Naive thymus-derived CD8-positive, alpha-beta T cell (primary cell): ENCODE results near the gene IMMP2L. TPM values are rescaled to one million over a fixed set of nuclear protein-coding genes. Genes with fewer than 3 reads are reported as not detected.
A peak's percentile ranks its signal among the peaks of the same experiment; 100 is the strongest.

ENCODE experiments used
- ATAC-seq, 2 donors: fragments of 150-1000 bp; cut with Tn5 transposase in 1 of 2; sonication (Bioruptor Pico), chemical (Tn5 transposase) in 1 of 2; 1 replicate in 1 of 2; 2 replicates in 1 of 2; pipeline ENCODE4 v1.10.0; 2021; ENCODE audit warnings: mild to moderate bottlenecking in 2 of 2, moderate library complexity in 2 of 2
- POLR2A ChIA-PET: fragments of 350-600 bp; sonication (Branson Sonifier 250); formaldehyde crosslinking; loops from one replicate; lab custom pipeline; 2021; ENCODE audit warnings: antibody characterized with exemption; lab: Charles Lee
- DNase-seq, 10 donors: peaks; one replicate each; pipeline versions ENCODE4 v3.0.0 to v3.0.0-alpha.2; 2020 to 2022
- H3K27ac Mint-ChIP-seq, 10 donors: one replicate each; pipeline ENCODE4 v1.8.0; 2020 to 2022; ENCODE audit warnings: mild to moderate bottlenecking in 10 of 10, mixed read lengths in 10 of 10, moderate library complexity in 4 of 10, inconsistent platforms in 1 of 10
- H3K27me3 Mint-ChIP-seq, 5 donors: one replicate each; pipeline ENCODE4 v1.8.0; 2021 to 2022; ENCODE audit warnings: mixed read lengths in 5 of 5
- H3K36me3 Mint-ChIP-seq, 3 donors: one replicate each; pipeline ENCODE4 v1.8.0; 2020 to 2022; ENCODE audit warnings: mixed read lengths in 3 of 3, mild to moderate bottlenecking in 2 of 3, inconsistent platforms in 1 of 3
- H3K4me1 Mint-ChIP-seq, 4 donors: one replicate each; pipeline ENCODE4 v1.8.0; 2021 to 2022; ENCODE audit warnings: mixed read lengths in 4 of 4
- H3K4me3 Mint-ChIP-seq, 10 donors: one replicate each; pipeline ENCODE4 v1.8.0; 2020 to 2022; ENCODE audit warnings: mild to moderate bottlenecking in 10 of 10, mixed read lengths in 10 of 10, moderate library complexity in 6 of 10, inconsistent platforms in 1 of 10
- H3K9me3 Mint-ChIP-seq, 9 donors: one replicate each; pipeline ENCODE4 v1.8.0; 2020 to 2022; ENCODE audit warnings: mixed read lengths in 9 of 9, mild to moderate bottlenecking in 3 of 9, inconsistent platforms in 1 of 9, moderate library complexity in 1 of 9
- polyA plus RNA-seq, 3 donors: library from polyadenylated mRNA; unstranded; fragments of 300-500 nt; fragmentation: Illumina TruSeq; gene quantifications; one replicate each; pipeline ENCODE4 v1.2.3, GENCODE V29; 2021
- total RNA-seq, 8 experiments: library from RNA in 2 of 8; stranded (reverse) in 2 of 8; gene quantifications; one replicate each; pipeline ENCODE4 v1.2.3 and lab custom pipeline; 2021 to 2026

The IMMP2L gene
- total and polyA plus RNA-seq, 5 experiments from 2014 or later = 17.1 to 29.1 (median 19.6) TPM

DNA sequence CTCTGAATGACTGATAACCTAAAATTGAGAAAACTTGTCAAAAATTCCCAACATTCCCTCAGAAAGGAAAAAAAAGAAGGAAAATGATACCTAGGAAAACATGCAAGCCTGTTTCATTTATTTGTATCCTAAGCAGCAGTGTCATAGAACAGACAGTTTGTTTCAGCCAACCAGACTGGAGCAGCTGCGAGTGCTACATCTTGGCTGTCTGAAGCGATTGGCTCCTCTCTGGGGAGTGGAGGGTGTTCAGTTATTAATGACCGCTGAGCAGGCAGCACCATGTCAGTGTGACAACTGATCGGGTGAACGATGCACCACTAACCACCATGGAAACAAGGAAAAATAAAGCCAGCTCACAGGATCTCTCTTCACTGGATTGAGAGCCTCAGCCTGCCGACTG is 471.4 kb downstream of the IMMP2L start, which contains the start of gene LRRN3:
Gene LRRN3 (plus strand): TSS at position 282 of the 400 bp plus-strand sequence. CDS start 31,646 bp downstream, outside the sequence.
- Mint-ChIP-seq H3K4me1 (peaks cover 17 to 44% (median 39%) of the 10 kb centered on the region in 4 donors), H3K36me3 (peaks cover 5 to 26% (median 16%) of the 10 kb centered on the region in 3 donors), H3K27ac (peak within 1 kb of the TSS; percentile 85 to 98 (median 96)), H3K27me3 (no peaks in the 10 kb centered on the region), H3K9me3 (no peaks in the 10 kb centered on the region), H3K4me3 (peak within 1 kb of the TSS; percentile 86 to 100 (median 98))
- DNase-seq = peak; percentile 12 to 75 (median 41)
- POLR2A ChIA-PET = interaction anchor here (0.6 to 7.1 kb wide), 13 partner anchors 9 to 471 kb away, joined by 3 to 66 read pairs (median 4); partner anchors contain the start of gene IMMP2L
- ATAC-seq = peak; percentile 83 to 87

DNA sequence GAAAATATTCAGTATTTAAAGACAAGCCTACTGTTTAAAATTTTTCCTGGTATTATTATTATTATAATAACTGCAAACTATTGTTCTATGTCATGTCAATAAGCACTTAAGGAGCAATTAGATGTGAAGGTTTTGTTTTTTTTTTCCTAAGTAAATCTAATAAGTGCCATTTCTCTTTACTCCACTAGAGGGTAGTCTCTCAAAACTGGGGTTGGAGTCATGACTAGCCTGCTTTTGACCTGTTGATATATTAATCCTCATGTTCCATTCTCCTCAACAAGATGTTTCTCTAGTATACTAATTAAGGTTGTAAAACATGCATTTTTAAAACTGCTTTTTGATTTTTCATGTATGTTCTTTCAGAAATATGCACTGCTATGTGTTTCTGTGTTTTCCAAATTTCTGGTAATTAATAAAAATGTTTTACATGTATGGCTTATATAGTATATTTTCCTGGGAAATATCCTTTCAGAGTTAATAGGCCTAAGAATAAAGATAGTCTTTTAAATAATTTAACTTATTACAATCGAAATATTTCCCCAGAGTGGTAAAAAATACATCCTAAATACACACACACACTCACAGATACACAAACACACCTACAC is 472.4 kb downstream of the IMMP2L start:
- peak in 3 of 10 donors; percentile 44 to 59 (median 51) for DNase-seq
- peaks cover 5 to 18% (median 16%) of the 10 kb centered on the region in 3 donors for H3K36me3 Mint-ChIP-seq
- POLR2A ChIA-PET = interaction anchor here (0.6 to 1.7 kb wide), 10 partner anchors 14 to 840 kb away, joined by 3 to 10 read pairs (median 4); partner anchors contain the start of gene IMMP2L
- H3K4me3 Mint-ChIP-seq = peak overlapping the region; percentile 86 to 100 (median 98)
- peak overlapping the region in 7 of 10 donors; percentile 66 to 96 (median 92) for H3K27ac Mint-ChIP-seq
- no peaks in the 10 kb centered on the region for H3K27me3 Mint-ChIP-seq
- ATAC-seq = peak; percentile 14 to 39
- H3K9me3 Mint-ChIP-seq = no peaks in the 10 kb centered on the region
- H3K4me1 Mint-ChIP-seq = peaks cover 15 to 45% (median 42%) of the 10 kb centered on the region in 4 donors

DNA sequence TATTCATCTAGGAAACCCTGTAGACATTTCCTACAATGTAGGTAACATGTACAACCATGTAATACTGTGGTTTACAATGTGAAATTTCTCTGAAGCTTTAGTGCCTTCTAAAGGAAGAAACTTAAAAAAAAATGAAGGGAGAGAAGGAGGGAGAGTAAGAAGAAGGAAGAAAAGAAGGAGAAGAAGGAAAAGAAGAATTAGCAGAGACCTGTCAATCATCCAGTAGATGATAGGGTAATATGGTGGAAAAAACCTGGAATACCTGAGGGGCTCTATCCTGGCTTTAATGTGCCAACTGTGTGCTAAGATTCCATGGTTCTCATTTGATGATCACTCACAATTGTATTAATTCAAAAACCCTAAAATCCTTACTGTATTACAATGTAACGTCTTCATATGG is 474.0 kb downstream of the IMMP2L start:
- Mint-ChIP-seq H3K27me3 (no peaks in the 10 kb centered on the region), H3K9me3 (no peaks in the 10 kb centered on the region), H3K4me3 (peak overlapping the region in 3 of 10 donors; percentile 11 to 79 (median 51)), H3K36me3 (peaks cover under 1 to 13% (median 3%) of the 10 kb centered on the region in 3 donors), H3K27ac (peak overlapping the region in 5 of 10 donors; percentile 16 to 86 (median 63)), H3K4me1 (peaks cover 17 to 56% (median 45%) of the 10 kb centered on the region in 4 donors)
- no peak for ATAC-seq
- no peak for DNase-seq
- POLR2A ChIA-PET = no interaction called here

DNA sequence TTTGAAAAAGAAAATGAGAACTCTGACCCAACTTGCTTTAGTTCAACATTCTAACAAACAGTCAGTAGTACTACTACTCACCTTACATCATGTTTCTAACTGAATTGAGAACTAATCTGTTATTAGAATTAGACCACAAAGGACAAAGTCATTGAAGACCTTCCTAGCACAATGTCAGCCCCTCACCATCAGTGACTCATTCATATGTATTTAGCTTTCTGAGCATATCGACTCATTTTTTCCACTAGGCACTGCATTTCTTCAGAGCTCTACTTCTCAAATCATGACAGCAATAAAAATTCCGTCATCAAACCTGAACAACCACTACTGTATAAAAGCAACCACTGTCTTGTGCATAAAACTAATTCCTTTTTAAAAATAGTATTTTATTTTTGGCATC is 475.8 kb downstream of the IMMP2L start:
- H3K9me3 Mint-ChIP-seq = no peaks in the 10 kb centered on the region
- H3K27me3 Mint-ChIP-seq = no peaks in the 10 kb centered on the region
- DNase-seq (no peak), ATAC-seq (no peak)
- H3K27ac Mint-ChIP-seq = peak overlapping the region in 8 of 10 donors; percentile 0 to 86 (median 64)
- peaks cover 0 to 4% (median 0%) of the 10 kb centered on the region in 3 donors for H3K36me3 Mint-ChIP-seq
- peak overlapping the region in 3 of 10 donors; percentile 7 to 35 (median 11) for H3K4me3 Mint-ChIP-seq
- POLR2A ChIA-PET = interaction anchor here (1.2 to 1.3 kb wide), 2 partner anchors 17 to 74 kb away, joined by 3 read pairs; no protein-coding TSS in a partner anchor
- peaks cover 23 to 74% (median 61%) of the 10 kb centered on the region in 4 donors for H3K4me1 Mint-ChIP-seq

DNA sequence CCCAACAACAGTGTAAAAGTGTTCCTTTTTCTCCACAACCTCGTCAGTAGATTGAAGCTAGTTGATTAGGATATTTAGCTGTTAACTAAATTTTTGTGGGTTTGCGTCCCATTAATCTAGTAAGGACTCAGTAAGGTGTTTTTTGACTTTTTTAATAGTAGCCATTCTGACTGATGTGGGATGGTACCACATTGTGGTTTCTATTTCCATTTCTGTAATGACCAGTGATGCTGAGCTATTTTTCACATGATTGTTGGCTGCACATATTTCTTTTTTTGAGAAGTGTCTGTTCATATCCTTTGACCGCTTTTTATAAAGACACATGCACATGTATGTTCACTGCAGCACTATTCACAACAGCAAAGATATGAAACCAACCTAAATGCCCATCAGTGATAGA is 476.9 kb downstream of the IMMP2L start:
- Mint-ChIP-seq H3K27ac (peak overlapping the region; percentile 35 to 97 (median 82)), H3K27me3 (no peaks in the 10 kb centered on the region), H3K4me3 (peak overlapping the region in 3 of 10 donors; percentile 1 to 30 (median 8)), H3K9me3 (no peaks in the 10 kb centered on the region), H3K36me3 (no peaks in the 10 kb centered on the region), H3K4me1 (peaks cover 23 to 81% (median 67%) of the 10 kb centered on the region in 4 donors)
- POLR2A ChIA-PET = interaction anchor here (0.6 to 0.8 kb wide), 2 partner anchors 56 to 88 kb away, joined by 3 read pairs; no protein-coding TSS in a partner anchor
- DNase-seq (no peak), ATAC-seq (no peak)

DNA sequence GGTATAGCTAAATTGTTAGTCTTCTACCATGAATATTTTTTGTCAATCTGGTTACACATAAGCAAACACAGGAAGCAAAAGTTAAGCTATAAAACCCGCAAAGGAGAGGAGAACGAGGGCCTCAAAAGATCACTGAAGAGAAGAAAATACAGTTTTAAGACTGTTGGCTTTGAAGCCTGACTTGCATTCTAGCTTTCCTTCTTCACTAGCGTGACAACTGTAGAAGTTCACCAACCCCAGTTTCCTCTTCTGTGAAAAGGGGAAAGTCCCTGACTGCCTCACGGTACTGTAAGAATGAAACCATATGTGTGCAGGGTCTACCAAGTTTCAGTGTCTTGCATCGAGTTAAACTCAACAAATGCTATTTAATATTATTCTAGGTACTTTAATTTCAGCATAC is 478.9 kb downstream of the IMMP2L start:
- H3K27me3 Mint-ChIP-seq = no peaks in the 10 kb centered on the region

DNA sequence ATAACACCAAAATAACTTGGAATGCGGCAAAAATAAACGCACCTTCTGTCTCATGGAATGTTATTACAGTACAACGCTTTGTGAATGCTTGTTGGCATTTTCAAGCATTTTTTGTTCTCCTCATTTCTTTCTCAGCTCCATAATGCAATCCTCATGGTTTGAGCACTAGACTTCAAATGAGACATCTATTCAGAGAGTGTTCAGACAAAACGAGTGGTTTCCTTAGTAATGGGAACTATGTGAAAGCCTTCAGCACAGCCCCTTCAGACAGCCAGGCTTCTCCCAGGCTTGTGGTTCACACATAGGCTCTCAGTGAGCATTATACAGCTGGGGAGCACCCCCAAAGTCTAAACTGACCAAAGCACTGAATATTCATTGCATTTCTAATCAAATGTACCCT is 479.9 kb downstream of the IMMP2L start:
- peaks cover 19 to 65% (median 58%) of the 10 kb centered on the region in 4 donors for H3K4me1 Mint-ChIP-seq
- H3K27ac Mint-ChIP-seq = peak overlapping the region; percentile 80 to 97 (median 87)
- H3K27me3 Mint-ChIP-seq = no peaks in the 10 kb centered on the region
- peak overlapping the region; percentile 14 to 84 (median 66) for H3K4me3 Mint-ChIP-seq
- no peaks in the 10 kb centered on the region for H3K9me3 Mint-ChIP-seq
- DNase-seq (peak in 1 of 10 donors; percentile 12), ATAC-seq (peak in 1 of 2 donors; percentile 10)
- H3K36me3 Mint-ChIP-seq = peaks cover 0 to 3% (median 0%) of the 10 kb centered on the region in 3 donors
- POLR2A ChIA-PET = interaction anchor here (0.6 to 5.5 kb wide), 11 partner anchors 12 to 486 kb away, joined by 3 to 66 read pairs (median 3); partner anchors contain the start of gene LRRN3

More for the DNA sequence above, 478.9 kb downstream of the IMMP2L start:
- Mint-ChIP-seq H3K9me3 (no peaks in the 10 kb centered on the region), H3K27ac (peak overlapping the region; percentile 80 to 97 (median 87)), H3K4me1 (peaks cover 23 to 73% (median 64%) of the 10 kb centered on the region in 4 donors), H3K36me3 (peaks cover 0 to 3% (median 0%) of the 10 kb centered on the region in 3 donors), H3K4me3 (peak overlapping the region; percentile 54 to 84 (median 66))
- DNase-seq = peak in 9 of 10 donors; percentile 42 to 89 (median 69)
- ATAC-seq = peak; percentile 94 to 98
- POLR2A ChIA-PET = interaction anchor here (0.9 to 5.5 kb wide), 21 partner anchors 9 to 487 kb away, joined by 3 to 66 read pairs (median 6); partner anchors contain the start of gene LRRN3

DNA sequence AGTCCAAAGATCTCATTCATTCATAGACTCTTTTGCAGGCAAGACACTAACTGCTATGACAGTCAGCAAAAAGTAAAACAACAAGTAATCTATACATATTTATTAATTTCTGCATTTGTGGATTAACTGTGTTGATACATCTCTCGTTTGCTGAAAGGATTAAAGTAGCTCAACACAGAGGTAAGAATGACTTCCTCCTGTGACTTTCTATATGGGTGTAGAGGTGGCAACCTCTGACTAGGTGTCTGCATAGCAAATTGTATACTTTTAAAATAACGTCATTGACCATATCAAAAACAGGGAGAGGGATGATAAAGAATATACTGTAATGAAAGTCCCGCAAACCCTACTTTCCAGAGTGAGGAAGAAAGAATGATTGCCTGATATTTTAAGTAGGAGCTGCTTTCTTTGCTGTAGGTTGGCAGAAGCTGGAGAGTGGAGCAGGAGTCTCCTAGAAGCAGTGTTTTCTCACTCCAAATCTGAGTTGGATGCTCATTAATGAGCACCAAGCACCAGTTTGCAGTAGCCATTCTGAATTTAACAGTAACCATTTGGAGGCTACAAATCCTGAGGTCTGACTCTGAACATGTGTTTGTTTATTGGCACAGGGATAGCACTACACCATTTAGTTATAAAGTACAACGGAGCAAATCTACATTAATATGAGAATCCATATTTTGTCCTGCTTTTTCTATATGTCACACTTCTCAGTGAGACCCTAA is 480.6 kb downstream of the IMMP2L start:
- no peaks in the 10 kb centered on the region for H3K27me3 Mint-ChIP-seq
- POLR2A ChIA-PET = interaction anchor here (0.8 to 5.5 kb wide), 8 partner anchors 12 to 71 kb away, joined by 3 to 66 read pairs (median 3); partner anchors contain the start of gene LRRN3
- DNase-seq (peak in 1 of 10 donors; percentile 16), ATAC-seq (no peak)
- H3K4me1 Mint-ChIP-seq = peaks cover 24 to 67% (median 63%) of the 10 kb centered on the region in 4 donors
- peak overlapping the region; percentile 80 to 97 (median 88) for H3K27ac Mint-ChIP-seq
- no peaks in the 10 kb centered on the region for H3K9me3 Mint-ChIP-seq
- peaks cover 0 to 3% (median 0%) of the 10 kb centered on the region in 3 donors for H3K36me3 Mint-ChIP-seq
- H3K4me3 Mint-ChIP-seq = peak overlapping the region in 9 of 10 donors; percentile 37 to 84 (median 67)

DNA sequence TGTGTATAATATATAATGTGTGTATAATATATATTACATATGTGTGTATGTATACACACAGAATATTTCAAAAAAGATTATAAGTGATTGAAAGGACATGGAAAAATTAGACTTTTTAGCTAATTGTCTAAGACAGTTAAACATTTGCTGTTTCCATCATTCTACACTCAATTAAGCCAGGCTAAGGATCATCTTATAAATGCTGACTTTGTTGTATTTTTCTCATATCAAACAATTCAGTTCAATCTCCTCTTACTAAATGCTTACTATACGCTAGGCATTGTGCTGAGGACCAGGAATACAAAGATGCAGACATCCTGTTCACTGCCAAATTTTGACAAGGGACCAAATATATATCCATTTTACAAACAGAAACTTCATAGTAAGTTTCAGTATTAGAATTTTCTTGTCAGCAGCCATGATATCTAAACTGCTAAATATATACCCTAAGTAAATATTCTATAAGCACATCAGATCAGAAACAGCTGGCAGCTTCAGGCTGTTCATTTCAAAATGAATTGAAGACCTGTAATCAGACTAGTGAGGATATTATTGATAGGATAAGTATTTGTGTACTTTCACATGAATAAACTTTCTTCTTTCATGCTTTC is 481.7 kb downstream of the IMMP2L start:
- Mint-ChIP-seq H3K27me3 (no peaks in the 10 kb centered on the region), H3K27ac (peak overlapping the region in 9 of 10 donors; percentile 80 to 97 (median 86)), H3K4me1 (peaks cover 26 to 72% (median 67%) of the 10 kb centered on the region in 4 donors), H3K9me3 (no peaks in the 10 kb centered on the region), H3K36me3 (peaks cover 0 to 3% (median 0%) of the 10 kb centered on the region in 3 donors), H3K4me3 (peak overlapping the region in 4 of 10 donors; percentile 6 to 28 (median 20))
- ATAC-seq = no peak
- POLR2A ChIA-PET = interaction anchor here (1.5 to 5.5 kb wide), 2 partner anchors 13 to 19 kb away, joined by 3 to 66 read pairs; partner anchors contain the start of gene LRRN3
- no peak for DNase-seq

DNA sequence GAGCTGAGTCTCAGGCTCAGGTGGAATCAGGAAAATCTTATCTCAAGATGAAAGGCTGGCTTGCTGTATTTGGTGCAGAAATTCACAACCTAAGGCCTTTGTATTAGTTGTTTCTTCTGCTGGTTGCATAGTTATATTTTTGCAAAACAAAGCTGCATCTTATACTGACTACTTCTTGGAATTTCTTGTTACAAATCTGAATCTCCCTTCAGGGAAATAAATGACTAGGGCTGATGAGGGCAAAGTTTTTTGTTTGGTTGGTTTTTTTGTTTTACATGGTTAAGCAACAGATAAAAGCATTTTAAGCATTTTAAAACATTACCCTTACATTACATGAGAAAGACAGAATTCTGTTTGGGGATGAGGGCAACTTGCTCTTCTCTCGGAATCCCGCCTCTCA is 485.3 kb downstream of the IMMP2L start:
- H3K4me1 Mint-ChIP-seq = peaks cover 27 to 64% (median 60%) of the 10 kb centered on the region in 4 donors
- no peaks in the 10 kb centered on the region for H3K27me3 Mint-ChIP-seq
- no peaks in the 10 kb centered on the region for H3K9me3 Mint-ChIP-seq
- H3K4me3 Mint-ChIP-seq = no peak overlapping the region
- no peak for DNase-seq
- H3K36me3 Mint-ChIP-seq = peaks cover 0 to 4% (median 0%) of the 10 kb centered on the region in 3 donors
- peak overlapping the region in 4 of 10 donors; percentile 32 to 83 (median 62) for H3K27ac Mint-ChIP-seq
- ATAC-seq = no peak
- POLR2A ChIA-PET = interaction anchor here (1.6 kb wide), 1 partner anchor 13 kb away, joined by 4 read pairs; the partner anchor contains the start of gene LRRN3

DNA sequence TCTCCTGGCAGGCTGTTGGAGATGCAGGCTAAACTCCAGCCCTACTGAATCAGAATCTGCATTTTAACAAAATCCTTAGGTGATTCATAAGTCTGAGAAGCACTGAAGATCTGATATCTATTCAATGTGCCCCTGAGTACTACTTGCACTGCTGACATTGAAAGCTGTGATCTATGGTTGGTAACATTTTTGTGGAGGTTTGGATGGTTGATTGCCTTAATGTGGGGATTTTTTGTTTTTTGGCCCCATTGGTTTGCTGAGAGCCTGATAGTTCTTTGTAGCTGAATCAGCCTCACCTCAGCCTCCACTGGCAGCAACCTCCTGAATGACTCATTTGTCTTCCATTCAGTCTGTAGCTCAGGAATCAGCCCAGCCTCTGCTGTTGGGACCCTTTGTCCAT is 486.1 kb downstream of the IMMP2L start:
- DNase-seq = no peak
- Mint-ChIP-seq H3K27ac (peak overlapping the region in 4 of 10 donors; percentile 10 to 49 (median 38)), H3K27me3 (no peaks in the 10 kb centered on the region), H3K9me3 (no peaks in the 10 kb centered on the region), H3K4me3 (no peak overlapping the region), H3K36me3 (peaks cover 0 to 4% (median 0%) of the 10 kb centered on the region in 3 donors), H3K4me1 (peaks cover 24 to 64% (median 58%) of the 10 kb centered on the region in 4 donors)
- ATAC-seq = peak in 1 of 2 donors; percentile 28
- POLR2A ChIA-PET = interaction anchor here (0.6 to 1.6 kb wide), 5 partner anchors 9 to 47 kb away, joined by 3 to 6 read pairs (median 4); partner anchors contain the start of gene LRRN3
